Natural killer cell treated with Interleukin-12 subunit alpha and Interleukin-12 subunit beta and Interleukin-15 and Interleukin-18, amount 100 ng/mL, for 72 hours (primary cell): ENCODE data around the gene TRA2B. TPM values are rescaled to one million over a fixed set of nuclear protein-coding genes. Genes with fewer than 3 reads are reported as not detected.
A peak's percentile ranks its signal among the peaks of the same experiment; 100 is the strongest.

Experiments
- ATAC-seq, 2 donors: fragments of 150-1000 bp; cut with Tn5 transposase in 1 of 2; sonication (Bioruptor Pico), chemical (Tn5 transposase) in 1 of 2; 2 replicates each; pipeline ENCODE4 v1.10.0; 2021
- DNase-seq: peaks from one replicate; pipeline ENCODE4 v3.0.0; 2022; ENCODE audit warnings: low spot score
- H3K27ac Mint-ChIP-seq, 2 donors: 1 replicate in 1 of 2; 2 replicates in 1 of 2; pipeline ENCODE4 v1.8.0; 2022; ENCODE audit warnings: mixed read lengths in 2 of 2, mild to moderate bottlenecking in 1 of 2, moderate library complexity in 1 of 2
- H3K27me3 Mint-ChIP-seq, 2 donors: 1 replicate in 1 of 2; 2 replicates in 1 of 2; pipeline ENCODE4 v1.8.0; 2022; ENCODE audit warnings: mixed read lengths in 2 of 2
- H3K36me3 Mint-ChIP-seq: one replicate; pipeline ENCODE4 v1.8.0; 2022; ENCODE audit warnings: mixed read lengths
- H3K4me1 Mint-ChIP-seq, 2 donors: 1 replicate in 1 of 2; 2 replicates in 1 of 2; pipeline ENCODE4 v1.8.0; 2022; ENCODE audit warnings: low read depth in 2 of 2, mixed read lengths in 2 of 2, mild to moderate bottlenecking in 1 of 2
- H3K4me3 Mint-ChIP-seq: one replicate; pipeline ENCODE4 v1.8.0; 2022; ENCODE audit warnings: mixed read lengths
- H3K9me3 Mint-ChIP-seq: 2 replicates; pipeline ENCODE4 v1.8.0; 2022; ENCODE audit warnings: mixed read lengths
- total RNA-seq, 2 donors: library from RNA; stranded (reverse); gene quantifications; one replicate each; pipeline ENCODE4 v1.2.3, GENCODE V29; 2022

Gene TRA2B
- total RNA-seq, 2 donors from 2014 or later, result 266 to 286 TPM

DNA sequence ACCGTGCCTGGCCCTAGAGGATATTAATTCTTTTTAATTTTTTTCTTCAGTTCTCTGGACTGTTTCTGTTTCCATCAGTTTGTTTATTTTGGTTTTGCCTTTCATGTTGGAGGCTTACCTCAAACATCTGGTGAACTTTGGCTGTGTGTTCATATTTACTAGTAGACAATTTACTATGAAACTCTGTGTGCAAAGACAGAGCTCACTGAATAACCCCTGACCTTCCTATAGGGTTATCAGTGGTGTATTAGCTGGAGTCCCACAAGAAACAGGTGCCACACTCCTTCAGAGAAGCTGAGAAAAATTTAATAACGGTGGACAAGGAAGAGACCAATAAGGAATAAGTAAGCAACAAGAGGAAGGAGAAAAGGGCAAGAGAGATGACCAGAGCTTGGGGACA, 28.8 kb upstream of the TRA2B start:
- H3K9me3 Mint-ChIP-seq, result no peaks in the 10 kb centered on the region
- no peak overlapping the region for H3K27ac Mint-ChIP-seq
- no peaks in the 10 kb centered on the region for H3K36me3 Mint-ChIP-seq
- DNase-seq (no peak), ATAC-seq (no peak)
- no peaks in the 10 kb centered on the region for H3K4me1 Mint-ChIP-seq
- peaks cover 3 to 17% of the 10 kb centered on the region in 2 donors for H3K27me3 Mint-ChIP-seq
- no peak overlapping the region for H3K4me3 Mint-ChIP-seq

DNA sequence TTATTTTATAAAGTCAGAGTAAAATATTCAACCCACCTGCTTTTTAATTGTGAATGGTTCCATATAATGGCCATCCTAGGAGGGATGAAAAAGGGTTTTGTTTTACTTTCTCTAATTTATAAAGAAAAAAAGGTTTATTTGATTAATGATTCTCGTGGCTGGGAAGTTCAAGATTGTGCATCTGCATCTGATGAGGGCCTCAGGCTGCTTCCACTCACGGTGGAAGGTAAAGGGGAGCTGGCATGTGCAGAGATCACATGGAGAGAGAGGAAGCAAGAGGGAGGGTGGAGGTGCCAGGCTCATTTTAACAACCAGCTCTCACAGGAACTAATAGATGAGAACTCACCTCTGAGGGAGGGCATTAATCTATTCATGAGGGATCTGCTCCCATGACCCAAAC, 27.7 kb upstream of the TRA2B start:
- Mint-ChIP-seq H3K36me3 (no peaks in the 10 kb centered on the region), H3K27me3 (peaks cover 3 to 17% of the 10 kb centered on the region in 2 donors), H3K27ac (no peak overlapping the region), H3K4me1 (no peaks in the 10 kb centered on the region), H3K9me3 (no peaks in the 10 kb centered on the region), H3K4me3 (no peak overlapping the region)
- ATAC-seq (no peak), DNase-seq (no peak)

DNA sequence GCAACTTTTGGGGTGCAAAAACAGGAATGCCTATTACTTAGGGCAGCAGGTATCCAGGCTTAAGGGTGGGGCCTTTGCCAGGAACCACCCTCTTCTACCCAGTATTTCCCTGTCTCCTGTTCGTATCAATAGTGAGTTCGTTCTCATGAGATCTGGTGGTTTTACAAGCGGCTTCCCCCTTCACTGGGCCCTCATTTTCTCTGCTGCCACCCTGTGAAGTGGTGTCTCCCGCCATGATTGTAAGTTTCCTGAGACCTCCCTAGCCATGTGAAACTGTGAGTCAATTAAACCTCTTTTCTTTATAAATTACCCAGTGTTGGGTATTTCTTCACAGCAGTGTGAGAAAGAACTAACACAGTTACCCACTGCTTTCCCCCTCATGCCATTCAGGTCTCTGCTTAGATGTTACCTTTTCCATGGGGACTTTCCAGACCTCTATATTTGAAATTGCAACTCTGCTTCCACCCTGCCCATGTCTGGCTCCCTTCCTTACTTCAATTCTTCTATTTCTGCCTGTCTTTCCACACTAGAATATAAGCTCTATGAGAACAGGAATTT, 23.9 kb upstream of the TRA2B start:
- Mint-ChIP-seq H3K27ac (no peak overlapping the region), H3K4me1 (no peaks in the 10 kb centered on the region), H3K27me3 (peaks cover 13 to 22% of the 10 kb centered on the region in 2 donors), H3K36me3 (peaks cover 5% of the 10 kb centered on the region), H3K9me3 (no peaks in the 10 kb centered on the region), H3K4me3 (no peak overlapping the region)
- DNase-seq (no peak), ATAC-seq (no peak)

DNA sequence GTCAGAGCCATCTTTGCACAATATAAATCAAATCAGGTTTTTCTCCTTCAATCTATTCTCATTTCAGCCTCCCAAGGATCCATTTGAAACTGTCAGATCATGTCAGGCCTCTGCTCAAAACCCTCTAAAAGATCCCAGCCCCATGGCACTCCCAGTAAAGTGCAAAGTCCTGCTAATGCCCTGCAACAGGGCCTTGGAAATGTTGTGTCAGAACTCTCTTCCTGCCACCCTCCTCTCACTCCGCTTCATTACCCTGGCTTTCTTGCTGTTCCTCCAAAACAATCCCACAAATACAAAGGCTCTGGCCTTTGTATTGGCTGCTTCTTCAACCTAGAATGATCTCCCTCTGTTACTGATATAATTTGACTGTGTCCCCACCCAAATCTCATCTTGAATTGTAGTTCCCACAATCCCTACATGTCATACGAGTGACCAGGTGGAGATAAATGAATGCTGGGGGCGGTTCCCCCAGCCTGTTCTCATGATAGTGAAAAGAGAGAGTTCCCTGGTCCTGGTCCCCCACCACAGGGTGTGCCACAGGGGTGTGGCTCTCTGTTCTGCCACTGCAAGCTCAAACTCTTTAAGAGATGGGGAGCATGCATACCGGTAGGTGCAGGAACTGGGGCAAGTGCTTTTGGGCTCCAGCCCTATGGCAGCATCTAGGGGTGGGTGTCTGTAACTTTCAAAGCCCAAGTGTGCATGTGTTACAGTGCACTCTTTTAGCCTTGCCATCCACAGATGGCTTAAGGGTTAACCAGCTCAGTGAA, 22.9 kb upstream of the TRA2B start:
- Mint-ChIP-seq H3K27me3 (peaks cover 15 to 24% of the 10 kb centered on the region in 2 donors), H3K9me3 (no peaks in the 10 kb centered on the region), H3K36me3 (peaks cover 5% of the 10 kb centered on the region), H3K4me3 (no peak overlapping the region), H3K27ac (no peak overlapping the region), H3K4me1 (no peaks in the 10 kb centered on the region)
- no peak for DNase-seq
- ATAC-seq, result no peak

DNA sequence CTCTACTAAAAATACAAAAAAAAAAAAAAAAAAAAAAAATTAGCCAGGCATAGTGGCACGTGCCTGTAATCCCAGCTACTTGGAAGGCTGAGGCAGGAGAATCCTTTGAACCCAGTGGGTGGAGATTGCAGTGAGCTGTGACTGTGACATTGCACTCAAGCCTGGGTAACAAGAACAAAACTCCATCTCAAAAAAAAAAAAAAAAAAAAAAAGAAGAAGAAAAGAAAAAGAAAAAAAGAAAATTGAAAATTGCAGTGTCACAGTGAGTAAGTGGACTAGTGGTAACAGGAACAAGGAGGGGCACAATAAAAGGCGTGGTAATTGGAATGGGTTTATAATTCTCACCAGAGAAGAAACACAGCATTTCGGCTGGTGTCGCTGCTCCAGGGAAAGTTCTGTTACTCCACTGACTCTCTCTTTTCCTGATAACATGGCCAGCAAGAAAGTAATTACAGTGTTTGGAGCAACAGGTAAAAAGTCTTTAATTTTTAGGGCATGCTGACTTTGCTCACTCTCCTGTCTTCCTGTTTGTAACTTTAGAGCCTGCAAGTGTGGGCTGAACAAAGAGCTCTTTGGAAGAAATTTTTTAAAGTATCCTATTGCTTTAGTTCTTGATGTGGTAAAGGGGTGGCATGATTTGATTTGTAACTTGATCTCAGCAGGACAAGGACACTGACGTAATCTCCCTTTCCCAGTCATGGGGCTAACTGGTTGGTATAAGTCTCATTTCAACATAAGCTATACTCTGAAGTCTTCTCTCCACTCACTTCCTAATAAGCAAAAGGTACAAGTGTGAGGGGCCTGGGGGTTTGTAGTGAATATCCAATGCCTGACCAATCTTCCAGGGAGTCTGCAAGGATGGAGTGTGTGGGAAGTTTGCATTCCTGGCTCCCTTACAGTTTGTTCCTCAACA, 22.1 kb upstream of the TRA2B start:
- peaks cover 5% of the 10 kb centered on the region for H3K36me3 Mint-ChIP-seq
- H3K9me3 Mint-ChIP-seq, result no peaks in the 10 kb centered on the region
- no peaks in the 10 kb centered on the region for H3K4me1 Mint-ChIP-seq
- H3K4me3 Mint-ChIP-seq, result no peak overlapping the region
- H3K27ac Mint-ChIP-seq, result no peak overlapping the region
- no peak for ATAC-seq
- DNase-seq, result no peak
- peaks cover 19 to 26% of the 10 kb centered on the region in 2 donors for H3K27me3 Mint-ChIP-seq

DNA sequence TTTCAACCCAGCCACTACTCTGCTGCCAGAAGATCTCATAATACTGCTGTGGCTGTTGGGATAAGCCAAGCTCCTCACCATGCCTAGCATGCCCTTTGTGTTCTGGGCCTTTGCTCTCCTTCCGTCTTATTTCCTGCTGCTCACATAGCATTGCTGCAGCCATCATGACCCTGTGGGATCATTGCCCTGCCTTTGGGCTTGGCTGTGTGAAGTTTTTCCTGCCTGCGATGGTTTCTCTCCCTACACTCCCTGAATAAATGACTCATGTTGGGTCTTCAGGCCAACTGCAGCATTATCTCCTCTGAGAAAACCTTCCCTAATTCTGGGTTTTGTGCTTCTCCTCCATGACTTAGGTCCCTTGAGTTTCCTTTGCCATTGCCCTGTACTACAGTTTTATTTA, 20.8 kb upstream of the TRA2B start:
- no peak for ATAC-seq
- no peak overlapping the region for H3K4me3 Mint-ChIP-seq
- no peaks in the 10 kb centered on the region for H3K4me1 Mint-ChIP-seq

DNA sequence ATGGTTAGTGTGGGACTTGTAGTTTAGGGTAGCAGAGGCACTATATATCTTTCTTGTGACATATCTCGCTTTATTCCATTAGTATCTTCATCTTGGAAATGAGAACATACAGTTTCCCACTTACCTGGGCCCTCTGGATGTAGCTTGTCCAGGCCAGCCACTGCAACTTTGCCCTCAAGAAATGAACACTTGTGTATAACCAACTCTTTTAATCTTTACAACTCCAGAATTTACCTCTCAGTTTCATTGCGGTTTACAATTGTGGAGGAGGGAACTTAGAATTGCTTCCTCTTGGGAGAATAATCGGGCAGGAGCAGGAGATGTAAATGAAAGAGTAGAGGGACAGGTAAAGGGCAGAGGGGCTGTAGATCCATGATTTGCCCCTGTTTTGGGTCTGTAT, 18.4 kb upstream of the TRA2B start:
- H3K9me3 Mint-ChIP-seq, result no peaks in the 10 kb centered on the region
- DNase-seq (no peak), ATAC-seq (no peak)
- H3K4me1 Mint-ChIP-seq, result no peaks in the 10 kb centered on the region
- peaks cover 27 to 46% of the 10 kb centered on the region in 2 donors for H3K27me3 Mint-ChIP-seq
- no peak overlapping the region for H3K27ac Mint-ChIP-seq
- no peak overlapping the region for H3K4me3 Mint-ChIP-seq
- peaks cover 5% of the 10 kb centered on the region for H3K36me3 Mint-ChIP-seq

More for the DNA sequence above, 20.8 kb upstream of the TRA2B start:
- DNase-seq, result no peak
- Mint-ChIP-seq H3K36me3 (peaks cover 5% of the 10 kb centered on the region), H3K27me3 (peaks cover 19 to 27% of the 10 kb centered on the region in 2 donors), H3K9me3 (no peaks in the 10 kb centered on the region), H3K27ac (no peak overlapping the region)

DNA sequence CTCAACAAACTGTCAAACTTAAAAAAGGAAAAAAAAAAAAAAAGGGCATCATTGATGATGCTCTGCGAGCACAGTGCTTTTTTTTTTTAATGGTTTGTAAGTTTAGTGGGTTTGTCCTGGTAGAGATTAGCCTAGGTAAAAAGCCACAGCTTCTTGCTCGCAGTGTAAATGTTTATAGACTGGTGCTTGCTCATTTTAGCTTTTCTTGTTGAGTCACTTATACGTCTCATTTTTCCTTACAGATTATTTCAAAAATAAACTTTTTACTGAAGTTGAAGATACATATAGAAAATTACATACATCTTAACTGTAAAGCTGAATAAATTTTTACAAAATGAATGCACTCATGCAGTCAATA, 16.5 kb upstream of the TRA2B start:
- Mint-ChIP-seq H3K27ac (no peak overlapping the region), H3K9me3 (no peaks in the 10 kb centered on the region), H3K4me1 (no peaks in the 10 kb centered on the region), H3K27me3 (peaks cover 25 to 53% of the 10 kb centered on the region in 2 donors), H3K4me3 (no peak overlapping the region), H3K36me3 (peaks cover 5% of the 10 kb centered on the region)
- ATAC-seq, result no peak
- DNase-seq, result no peak

DNA sequence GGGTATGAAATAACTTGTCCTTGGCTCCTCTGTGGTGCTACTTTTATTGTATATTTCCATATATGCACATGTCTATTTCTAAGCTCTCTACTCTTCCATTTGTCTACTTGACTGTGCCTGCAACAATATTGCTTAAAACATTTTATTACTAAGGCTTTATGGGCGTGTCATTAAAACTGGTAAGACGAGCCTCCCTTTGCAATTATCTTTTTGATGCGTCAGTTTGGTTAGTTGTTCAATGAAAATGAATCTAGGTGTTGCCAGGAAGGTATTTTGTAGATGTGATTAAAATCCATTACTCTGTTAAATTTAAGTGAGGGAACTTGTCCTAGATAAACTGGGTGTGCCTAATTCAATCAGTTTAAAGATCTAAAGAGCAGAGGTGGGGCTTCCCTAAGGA, 12.9 kb upstream of the TRA2B start:
- Mint-ChIP-seq H3K4me1 (no peaks in the 10 kb centered on the region), H3K36me3 (no peaks in the 10 kb centered on the region), H3K27me3 (peaks cover 18 to 38% of the 10 kb centered on the region in 2 donors), H3K4me3 (no peak overlapping the region), H3K27ac (no peak overlapping the region), H3K9me3 (no peaks in the 10 kb centered on the region)
- ATAC-seq, result no peak
- no peak for DNase-seq

DNA sequence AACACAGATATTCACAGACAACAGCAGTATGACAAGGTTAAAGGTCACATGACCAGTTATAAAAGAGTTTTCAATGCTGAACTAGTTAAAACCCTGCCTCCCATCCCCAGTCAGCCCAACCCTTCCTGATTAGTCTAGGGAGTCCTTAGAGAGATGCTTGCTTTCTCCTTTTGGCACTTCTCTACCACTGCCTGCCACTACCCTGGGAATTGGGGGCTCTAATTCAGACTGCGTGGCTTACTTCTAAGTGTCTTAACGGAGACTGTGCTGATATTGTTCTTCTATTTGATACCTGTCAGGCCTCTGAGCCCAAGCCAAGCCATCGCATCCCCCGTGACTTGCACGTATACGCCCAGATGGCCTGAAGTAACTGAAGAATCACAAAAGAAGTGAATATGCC, 11.7 kb upstream of the TRA2B start:
- no peak overlapping the region for H3K4me3 Mint-ChIP-seq
- no peak overlapping the region for H3K27ac Mint-ChIP-seq
- no peaks in the 10 kb centered on the region for H3K4me1 Mint-ChIP-seq
- DNase-seq (no peak), ATAC-seq (no peak)
- no peaks in the 10 kb centered on the region for H3K9me3 Mint-ChIP-seq
- peaks cover 15 to 36% of the 10 kb centered on the region in 2 donors for H3K27me3 Mint-ChIP-seq
- no peaks in the 10 kb centered on the region for H3K36me3 Mint-ChIP-seq

DNA sequence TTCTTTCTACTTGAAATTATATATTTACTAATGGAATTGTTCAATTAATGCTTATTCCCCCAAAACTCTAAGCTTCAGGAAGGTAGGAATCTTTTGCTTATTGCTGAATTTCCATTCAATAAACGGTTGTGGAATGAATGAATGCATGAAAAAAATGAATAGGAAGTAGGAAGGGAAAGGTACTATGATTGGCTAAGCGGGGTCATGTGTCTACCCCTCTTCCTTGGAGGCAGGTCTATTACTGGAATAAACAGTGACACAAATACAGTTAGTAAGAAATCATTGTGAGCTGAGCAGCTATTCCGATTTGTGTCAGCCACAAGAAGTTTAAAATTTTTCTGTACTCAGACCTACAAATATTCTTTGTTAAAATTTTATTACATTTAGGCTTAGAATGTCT, 10.5 kb upstream of the TRA2B start:
- DNase-seq (no peak), ATAC-seq (no peak)
- no peaks in the 10 kb centered on the region for H3K9me3 Mint-ChIP-seq
- no peaks in the 10 kb centered on the region for H3K36me3 Mint-ChIP-seq
- no peak overlapping the region for H3K4me3 Mint-ChIP-seq
- H3K27me3 Mint-ChIP-seq, result peaks cover 13 to 31% of the 10 kb centered on the region in 2 donors
- H3K27ac Mint-ChIP-seq, result no peak overlapping the region
- H3K4me1 Mint-ChIP-seq, result peaks cover 4 to 9% of the 10 kb centered on the region in 2 donors

DNA sequence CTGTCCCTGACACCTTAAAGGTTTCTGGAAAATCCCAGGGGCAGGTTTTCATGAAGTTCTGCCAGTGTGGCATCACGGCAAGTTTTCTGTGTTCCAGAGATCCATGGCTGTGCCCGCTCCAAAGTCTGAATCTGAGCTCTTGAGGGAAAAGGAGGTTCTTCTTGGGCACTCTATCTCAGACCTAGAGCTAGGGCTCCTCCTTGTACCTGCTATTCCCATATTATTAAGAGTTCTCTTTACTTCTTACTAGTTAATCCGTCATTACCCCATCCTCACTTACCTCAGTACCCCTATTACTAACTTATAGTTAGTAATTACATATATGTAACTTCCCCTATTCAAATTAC, 5.9 kb upstream of the TRA2B start:
- no peaks in the 10 kb centered on the region for H3K9me3 Mint-ChIP-seq
- peaks cover 12 to 16% of the 10 kb centered on the region in 2 donors for H3K4me1 Mint-ChIP-seq
- H3K4me3 Mint-ChIP-seq, result no peak overlapping the region
- H3K27ac Mint-ChIP-seq, result no peak overlapping the region
- no peaks in the 10 kb centered on the region for H3K36me3 Mint-ChIP-seq
- ATAC-seq, result peak; percentile 3 to 7
- DNase-seq, result no peak
- H3K27me3 Mint-ChIP-seq, result peaks cover 6 to 8% of the 10 kb centered on the region in 2 donors

DNA sequence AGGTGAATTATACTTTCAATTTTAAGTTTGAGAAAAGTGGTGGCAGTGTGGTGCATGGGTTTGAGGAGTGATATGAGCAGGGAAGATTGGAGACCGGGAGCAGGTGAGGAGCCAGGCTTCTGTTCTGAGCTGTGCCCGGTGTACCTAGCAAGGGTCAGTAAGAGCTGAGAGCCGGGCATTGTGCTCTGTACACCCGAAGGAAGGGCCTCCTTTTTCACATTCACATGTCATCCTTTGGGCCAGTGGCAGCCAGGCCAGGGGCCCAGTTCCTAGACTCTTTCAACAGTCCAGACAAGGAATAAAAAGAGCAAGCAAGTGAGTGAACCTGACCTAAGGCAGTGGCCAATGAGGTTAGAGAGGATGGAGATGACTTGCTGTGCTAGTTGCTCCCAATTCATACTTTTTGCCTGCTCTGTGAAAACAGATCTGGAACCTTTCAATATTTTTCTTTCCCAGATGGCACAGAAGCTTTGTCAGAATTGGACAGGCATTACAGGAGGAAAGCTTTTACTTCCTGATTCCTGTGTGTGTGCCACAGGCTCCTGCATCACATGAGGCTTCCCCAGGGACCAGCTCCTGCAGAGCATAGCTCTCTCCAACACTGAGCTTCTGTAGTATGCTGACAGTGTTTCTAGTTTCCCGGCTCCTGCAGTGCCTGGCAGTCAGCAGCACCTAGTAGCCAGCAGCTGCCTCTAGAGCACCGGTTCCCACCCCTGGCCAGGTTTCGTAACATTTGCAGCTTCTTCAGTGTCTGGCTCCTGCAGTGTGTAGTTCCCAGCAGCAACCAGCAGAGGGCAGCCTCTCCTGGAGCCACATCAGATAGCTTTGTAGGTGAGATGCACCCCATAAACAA, 5.3 kb upstream of the TRA2B start:
- Mint-ChIP-seq H3K4me1 (peaks cover 15 to 20% of the 10 kb centered on the region in 2 donors), H3K27me3 (peaks cover 5 to 6% of the 10 kb centered on the region in 2 donors), H3K9me3 (no peaks in the 10 kb centered on the region), H3K27ac (no peak overlapping the region), H3K36me3 (peaks cover 2% of the 10 kb centered on the region), H3K4me3 (no peak overlapping the region)
- peak; percentile 94 to 96 for ATAC-seq
- peak; percentile 84 for DNase-seq
